Hepatocyte (in vitro differentiated cells): ENCODE results near the gene MOB2. TPM values are rescaled to one million over a fixed set of nuclear protein-coding genes. Genes with fewer than 3 reads are reported as not detected.

Experiments used
- DNase-seq: peaks from one replicate; pipeline ENCODE4 v3.0.0-alpha.2; 2016; ENCODE audit warnings: low spot score
- H2AFZ ChIP-seq: fragments of 200-600 bp; sonication (generic); 2 replicates; pipeline ENCODE4 v1.6.0; 2016; ENCODE audit warnings: antibody characterized with exemption, mild to moderate bottlenecking
- H3K27ac ChIP-seq: fragments of 200-600 bp; sonication (generic); 2 replicates; pipeline ENCODE4 v1.5.1; 2016; ENCODE audit warnings: mild to moderate bottlenecking
- H3K27me3 ChIP-seq: fragments of 200-600 bp; sonication (generic); 2 replicates; pipeline ENCODE4 v1.6.1; 2016
- H3K36me3 ChIP-seq: fragments of 200-600 bp; sonication (generic); replicated peaks from 2 replicates; pipeline ENCODE4 v1.5.1; 2016; ENCODE audit warnings: low read depth; ENCODE audit not compliant: insufficient read depth
- H3K4me1 ChIP-seq: fragments of 200-600 bp; sonication (generic); 2 replicates; pipeline ENCODE4 v1.5.1; 2016; ENCODE audit warnings: mild to moderate bottlenecking, moderate library complexity; ENCODE audit not compliant: insufficient read depth
- H3K4me2 ChIP-seq: fragments of 200-600 bp; sonication (generic); 2 replicates; pipeline ENCODE4 v1.6.0; 2016
- H3K4me3 ChIP-seq: fragments of 200-600 bp; sonication (generic); 2 replicates; pipeline ENCODE4 v1.5.1; 2016; ENCODE audit warnings: mild to moderate bottlenecking
- H3K79me2 ChIP-seq: fragments of 200-600 bp; sonication (generic); 2 replicates; pipeline ENCODE4 v1.6.0; 2017; ENCODE audit warnings: mild to moderate bottlenecking
- H3K9me2 ChIP-seq: fragments of 200-600 bp; sonication (generic); replicated peaks from 2 replicates; pipeline ENCODE4 v1.6.0; 2017; ENCODE audit warnings: mild to moderate bottlenecking; ENCODE audit not compliant: insufficient read depth
- H3K9me3 ChIP-seq: fragments of 200-600 bp; sonication (generic); 2 replicates; pipeline ENCODE4 v1.5.1; 2016; ENCODE audit warnings: low read depth, mild to moderate bottlenecking
- H4K20me1 ChIP-seq: fragments of 200-600 bp; sonication (generic); 2 replicates; pipeline ENCODE4 v1.6.0; 2016; ENCODE audit warnings: mild to moderate bottlenecking; ENCODE audit not compliant: insufficient read depth, poor library complexity, severe bottlenecking
- EZH2 ChIP-seq: fragments of 200-600 bp; sonication (generic); IDR thresholded peaks from 2 replicates; pipeline ENCODE4 v1.6.1; 2016; ENCODE audit warnings: antibody characterized with exemption, mild to moderate bottlenecking, borderline replicate concordance
- EZH2phosphoT487 ChIP-seq: fragments of 200-600 bp; sonication (generic); IDR thresholded peaks from one replicate; pipeline ENCODE4 v1.6.1; 2018; ENCODE audit warnings: antibody characterized with exemption, mild to moderate bottlenecking, low read depth, moderate library complexity; ENCODE audit not compliant: unreplicated experiment, severe bottlenecking
- WGBS: methylation state at CpG from one replicate; pipeline ENCODE4 v1.1.6; 2016; ENCODE audit warnings: low lambda C conversion rate; ENCODE audit errors: missing lambda C conversion rate; 5-methylcytosine and 5-hydroxymethylcytosine counted together
- polyA plus RNA-seq: library from polyadenylated mRNA; unstranded; fragments of >200 nt; fragmentation: Nextera tagmentation; extraction: Ambion mirVana; gene quantifications from 2 replicates; pipeline ENCODE4 v1.2.1, GENCODE V29; 2016
- total RNA-seq: library from RNA; depleted of rRNA; stranded (reverse); fragments of >200 nt; gene quantifications from 2 replicates; pipeline ENCODE4 v1.2.3, GENCODE V29; 2014
- TF ChIP-seq, protein P1 (sequence below): fragments of 200-600 bp; sonication (generic); IDR thresholded peaks from 2 replicates; pipeline ENCODE4 v1.5.1; 2016; ENCODE audit warnings: antibody characterized with exemption, mild to moderate bottlenecking; ENCODE audit not compliant: poor library complexity

MOB2 gene
- total and polyA plus RNA-seq, 2 experiments from 2014 or later: 12.5 to 48.2 TPM

DNA sequence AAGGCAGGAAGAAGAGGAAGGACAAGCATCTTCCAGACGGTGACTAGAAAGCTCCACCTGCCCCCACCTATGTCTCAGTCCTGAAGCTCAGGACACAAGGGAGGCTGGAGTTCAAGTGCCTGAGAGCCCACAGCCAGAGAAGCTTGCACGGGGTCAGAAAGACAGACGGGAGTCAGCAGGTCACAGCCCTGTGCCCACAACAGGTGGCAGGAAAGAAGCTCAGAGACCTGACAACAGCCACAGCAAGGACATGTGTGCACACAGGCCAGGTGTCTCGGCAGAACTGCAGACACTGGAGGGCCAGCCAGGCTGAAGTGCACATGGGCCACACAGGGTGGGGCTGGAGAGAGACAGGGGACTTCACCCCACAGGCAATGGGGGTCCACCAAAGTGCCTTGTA, 37.2 kb upstream of the MOB2 start:
- Histone ChIP-seq H4K20me1 (peaks cover 89% of the 10 kb centered on the region), H3K4me1 (no peaks in the 10 kb centered on the region), H3K9me2 (no peaks in the 10 kb centered on the region), H3K9me3 (no peaks in the 10 kb centered on the region), H3K79me2 (peaks cover 76% of the 10 kb centered on the region), H3K36me3 (no peaks in the 10 kb centered on the region), H2AFZ (no peak overlapping the region), H3K4me2 (no peak overlapping the region), H3K27ac (no peak overlapping the region), H3K4me3 (no peak overlapping the region), H3K27me3 (no peaks in the 10 kb centered on the region)
- DNase-seq: no peak
- WGBS: 94% methylated on average over 4 of the region's 4 CpGs
- TF ChIP-seq EZH2phosphoT487 (no peak), EZH2 (no peak)
- TF ChIP-seq, protein P1, sequence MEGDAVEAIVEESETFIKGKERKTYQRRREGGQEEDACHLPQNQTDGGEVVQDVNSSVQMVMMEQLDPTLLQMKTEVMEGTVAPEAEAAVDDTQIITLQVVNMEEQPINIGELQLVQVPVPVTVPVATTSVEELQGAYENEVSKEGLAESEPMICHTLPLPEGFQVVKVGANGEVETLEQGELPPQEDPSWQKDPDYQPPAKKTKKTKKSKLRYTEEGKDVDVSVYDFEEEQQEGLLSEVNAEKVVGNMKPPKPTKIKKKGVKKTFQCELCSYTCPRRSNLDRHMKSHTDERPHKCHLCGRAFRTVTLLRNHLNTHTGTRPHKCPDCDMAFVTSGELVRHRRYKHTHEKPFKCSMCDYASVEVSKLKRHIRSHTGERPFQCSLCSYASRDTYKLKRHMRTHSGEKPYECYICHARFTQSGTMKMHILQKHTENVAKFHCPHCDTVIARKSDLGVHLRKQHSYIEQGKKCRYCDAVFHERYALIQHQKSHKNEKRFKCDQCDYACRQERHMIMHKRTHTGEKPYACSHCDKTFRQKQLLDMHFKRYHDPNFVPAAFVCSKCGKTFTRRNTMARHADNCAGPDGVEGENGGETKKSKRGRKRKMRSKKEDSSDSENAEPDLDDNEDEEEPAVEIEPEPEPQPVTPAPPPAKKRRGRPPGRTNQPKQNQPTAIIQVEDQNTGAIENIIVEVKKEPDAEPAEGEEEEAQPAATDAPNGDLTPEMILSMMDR: no peak

DNA sequence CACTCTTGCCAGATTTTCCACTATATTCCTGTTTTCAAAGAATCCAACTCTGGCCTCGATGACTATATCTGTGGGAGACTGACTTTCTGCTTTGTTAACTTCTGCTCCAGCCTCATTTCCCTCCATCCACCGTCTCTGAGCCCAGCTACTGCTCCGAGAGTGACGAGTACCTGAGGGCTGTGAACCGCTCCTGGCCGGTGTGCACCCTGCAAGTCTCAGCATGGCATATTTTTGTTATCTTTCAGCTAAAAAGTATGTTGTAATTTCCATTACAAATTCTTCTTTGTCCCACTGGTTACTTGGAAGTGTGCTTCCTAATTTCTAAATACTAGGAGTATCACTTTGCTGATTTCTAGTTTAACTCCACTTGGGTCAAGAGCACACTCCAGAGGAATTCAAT, 36.5 kb upstream of the MOB2 start:
- no peaks in the 10 kb centered on the region for H3K9me3 ChIP-seq
- no peak for DNase-seq
- no peak overlapping the region for H3K27ac ChIP-seq
- H3K79me2 ChIP-seq: peaks cover 74% of the 10 kb centered on the region
- H2AFZ ChIP-seq: no peak overlapping the region
- H3K4me1 ChIP-seq: no peaks in the 10 kb centered on the region
- TF ChIP-seq EZH2phosphoT487 (no peak), EZH2 (no peak)
- TF ChIP-seq, protein P1: no peak
- H3K4me3 ChIP-seq: no peak overlapping the region
- H3K4me2 ChIP-seq: no peak overlapping the region
- H4K20me1 ChIP-seq: peaks cover 89% of the 10 kb centered on the region
- no peaks in the 10 kb centered on the region for H3K36me3 ChIP-seq
- H3K27me3 ChIP-seq: no peaks in the 10 kb centered on the region
- WGBS: 89% methylated on average over 6 of the region's 6 CpGs
- H3K9me2 ChIP-seq: no peaks in the 10 kb centered on the region

DNA sequence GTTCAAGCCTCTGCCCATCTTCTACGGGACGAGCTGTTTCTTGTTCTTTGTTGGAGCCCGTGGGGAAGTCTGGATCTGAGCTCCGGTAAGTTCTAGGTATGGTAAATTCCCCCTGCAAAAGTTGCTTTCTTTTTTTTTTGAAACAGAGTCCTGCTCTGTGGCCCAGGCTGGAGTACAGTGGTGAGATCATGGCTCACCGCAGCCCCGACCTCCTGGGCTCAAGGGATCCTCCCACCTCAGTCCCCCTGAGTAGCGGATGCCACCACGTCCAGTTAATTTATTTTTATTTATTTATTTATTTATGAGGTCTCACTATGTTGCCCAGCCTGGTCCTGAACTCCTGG, 35.5 kb upstream of the MOB2 start:
- WGBS: 90% methylated on average over 8 of the region's 8 CpGs
- peaks cover 88% of the 10 kb centered on the region for H4K20me1 ChIP-seq

More for the DNA sequence above, 35.5 kb upstream of the MOB2 start:
- no peaks in the 10 kb centered on the region for H3K27me3 ChIP-seq
- no peak overlapping the region for H2AFZ ChIP-seq
- H3K4me1 ChIP-seq: no peaks in the 10 kb centered on the region
- H3K79me2 ChIP-seq: peaks cover 74% of the 10 kb centered on the region
- DNase-seq: no peak
- no peaks in the 10 kb centered on the region for H3K9me3 ChIP-seq
- no peak for TF ChIP-seq EZH2phosphoT487
- TF ChIP-seq EZH2: no peak
- TF ChIP-seq, protein P1: no peak
- no peaks in the 10 kb centered on the region for H3K36me3 ChIP-seq
- H3K4me3 ChIP-seq: no peak overlapping the region
- H3K4me2 ChIP-seq: no peak overlapping the region
- H3K27ac ChIP-seq: no peak overlapping the region
- no peaks in the 10 kb centered on the region for H3K9me2 ChIP-seq
